Activated CD8-positive, alpha-beta T cell treated with anti-CD3 and anti-CD28 coated beads for 36 hours (primary cell): Measurements from ENCODE around the gene ERCC6L. TPM values are rescaled to one million over a fixed set of nuclear protein-coding genes. Genes with fewer than 3 reads are reported as not detected.

Experiments used
- ATAC-seq: fragments of 200-7000 bp; cut with Tn5 transposase; one replicate; pipeline ENCODE4 v1.10.0; 2021; ENCODE audit warnings: mild to moderate bottlenecking, moderate library complexity
- CTCF ChIA-PET: fragments of 350-600 bp; sonication (Branson Sonifier 250); formaldehyde crosslinking; loops from one replicate; lab custom pipeline; 2021; ENCODE audit warnings: antibody characterized with exemption; lab: Charles Lee
- POLR2A ChIA-PET: fragments of 350-600 bp; sonication (Branson Sonifier 250); formaldehyde crosslinking; loops from one replicate; lab custom pipeline; 2021; ENCODE audit warnings: antibody characterized with exemption; lab: Charles Lee
- DNase-seq: peaks from one replicate; pipeline ENCODE4 v3.0.0-alpha.2; 2020
- H3K27ac Mint-ChIP-seq: one replicate; pipeline ENCODE4 v1.8.0; 2021; ENCODE audit warnings: mild to moderate bottlenecking, mixed read lengths
- H3K27me3 Mint-ChIP-seq: one replicate; pipeline ENCODE4 v1.8.0; 2021; ENCODE audit warnings: mixed read lengths
- H3K36me3 Mint-ChIP-seq: one replicate; pipeline ENCODE4 v1.8.0; 2021; ENCODE audit warnings: low read depth, mixed read lengths
- H3K4me1 Mint-ChIP-seq: one replicate; pipeline ENCODE4 v1.8.0; 2021; ENCODE audit warnings: low read depth, mixed read lengths
- H3K4me3 Mint-ChIP-seq: one replicate; pipeline ENCODE4 v1.8.0; 2021; ENCODE audit warnings: mild to moderate bottlenecking, moderate library complexity, mixed read lengths
- H3K9me3 Mint-ChIP-seq: one replicate; pipeline ENCODE4 v1.8.0; 2021; ENCODE audit warnings: mixed read lengths
- intact Hi-C: fragments of 100-400 bp; cut with micrococcal nuclease; formaldehyde crosslinking; loops from one replicate; pipeline ENCODE4 v1.10.0; 2022
- total RNA-seq, 2 experiments: library from RNA; stranded (reverse); gene quantifications; one replicate each; pipeline ENCODE4 v1.2.3, GENCODE V29; 2021
- TF ChIP-seq, protein P1 (sequence below): fragments of 200-600 bp; IDR thresholded peaks from one replicate; pipeline ENCODE4 v1.8.0; 2022; ENCODE audit warnings: antibody characterized with exemption, mild to moderate bottlenecking

ERCC6L gene
- total RNA-seq, 2 experiments from 2014 or later = 10.3 to 11.3 TPM

- POLR2A ChIA-PET = interaction anchor here (1.3 to 1.7 kb wide), 2 partner anchors 15 to 16 kb away, joined by 4 to 6 read pairs; partner anchors contain the start of gene ERCC6L
- Mint-ChIP-seq H3K9me3 (no peaks in the 10 kb centered on the region), H3K27ac (no peak overlapping the region), H3K27me3 (peaks cover 24% of the 10 kb centered on the region), H3K36me3 (no peaks in the 10 kb centered on the region), H3K4me3 (no peak overlapping the region), H3K4me1 (peaks cover 5% of the 10 kb centered on the region)
- TF ChIP-seq, protein P1, sequence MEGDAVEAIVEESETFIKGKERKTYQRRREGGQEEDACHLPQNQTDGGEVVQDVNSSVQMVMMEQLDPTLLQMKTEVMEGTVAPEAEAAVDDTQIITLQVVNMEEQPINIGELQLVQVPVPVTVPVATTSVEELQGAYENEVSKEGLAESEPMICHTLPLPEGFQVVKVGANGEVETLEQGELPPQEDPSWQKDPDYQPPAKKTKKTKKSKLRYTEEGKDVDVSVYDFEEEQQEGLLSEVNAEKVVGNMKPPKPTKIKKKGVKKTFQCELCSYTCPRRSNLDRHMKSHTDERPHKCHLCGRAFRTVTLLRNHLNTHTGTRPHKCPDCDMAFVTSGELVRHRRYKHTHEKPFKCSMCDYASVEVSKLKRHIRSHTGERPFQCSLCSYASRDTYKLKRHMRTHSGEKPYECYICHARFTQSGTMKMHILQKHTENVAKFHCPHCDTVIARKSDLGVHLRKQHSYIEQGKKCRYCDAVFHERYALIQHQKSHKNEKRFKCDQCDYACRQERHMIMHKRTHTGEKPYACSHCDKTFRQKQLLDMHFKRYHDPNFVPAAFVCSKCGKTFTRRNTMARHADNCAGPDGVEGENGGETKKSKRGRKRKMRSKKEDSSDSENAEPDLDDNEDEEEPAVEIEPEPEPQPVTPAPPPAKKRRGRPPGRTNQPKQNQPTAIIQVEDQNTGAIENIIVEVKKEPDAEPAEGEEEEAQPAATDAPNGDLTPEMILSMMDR = no peak
- DNase-seq (no peak), ATAC-seq (no peak)
- CTCF ChIA-PET = interaction anchor here (2.0 kb wide), 1 partner anchor 9 kb away, joined by 10 read pairs; no protein-coding TSS in a partner anchor
- intact Hi-C loops = no loop called here
Measured at GRCh38 chrX:72254816-72255215, 16.0 kb upstream of the ERCC6L start.

DNA sequence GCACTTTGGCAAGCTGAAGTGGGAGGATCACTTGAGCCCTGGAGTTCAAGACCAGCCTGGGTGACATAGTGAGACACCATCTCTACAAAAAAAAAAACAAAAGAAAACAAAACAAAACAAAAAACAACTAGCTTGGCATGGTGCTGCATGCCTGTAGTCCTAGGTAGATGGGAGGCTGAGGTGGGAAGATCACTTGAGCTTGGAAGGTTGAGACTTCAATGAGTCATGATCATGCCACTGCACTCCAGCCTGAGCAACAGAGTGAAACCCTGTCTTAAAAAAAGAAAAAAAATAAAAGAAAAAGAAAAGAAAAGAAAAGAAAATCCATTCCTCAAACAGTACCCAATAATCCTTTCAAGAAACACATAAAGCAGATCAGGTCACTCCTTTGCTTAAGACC lies 14.9 kb upstream of the ERCC6L start:
- Mint-ChIP-seq H3K36me3 (no peaks in the 10 kb centered on the region), H3K4me3 (no peak overlapping the region), H3K9me3 (no peaks in the 10 kb centered on the region), H3K4me1 (peaks cover 5% of the 10 kb centered on the region), H3K27me3 (peaks cover 24% of the 10 kb centered on the region), H3K27ac (no peak overlapping the region)
- intact Hi-C loops = no loop called here
- no peak for DNase-seq
- no peak for ATAC-seq
- TF ChIP-seq, protein P1 = no peak
- CTCF ChIA-PET = interaction anchor here (2.0 kb wide), 1 partner anchor 8 kb away, joined by 10 read pairs; no protein-coding TSS in a partner anchor
- POLR2A ChIA-PET = interaction anchor here (1.3 kb wide), 1 partner anchor 15 kb away, joined by 4 read pairs; the partner anchor contains the start of gene ERCC6L

- POLR2A ChIA-PET = interaction anchor here (0.7 kb wide), 1 partner anchor 13 kb away, joined by 3 read pairs; no protein-coding TSS in a partner anchor
- Mint-ChIP-seq H3K4me1 (no peaks in the 10 kb centered on the region), H3K9me3 (no peaks in the 10 kb centered on the region), H3K27me3 (peaks cover 2% of the 10 kb centered on the region), H3K36me3 (no peaks in the 10 kb centered on the region), H3K4me3 (no peak overlapping the region), H3K27ac (no peak overlapping the region)
- TF ChIP-seq, protein P1 = no peak
- ATAC-seq (no peak), DNase-seq (no peak)
- CTCF ChIA-PET = no interaction called here
- intact Hi-C loops = no loop called here
Measured at GRCh38 chrX:72247206-72247942, 8.5 kb upstream of the ERCC6L start.

GRCh38 chrX:72245461-72246089 lies 6.7 kb upstream of the ERCC6L start:
- Mint-ChIP-seq H3K27ac (no peak overlapping the region), H3K9me3 (no peaks in the 10 kb centered on the region), H3K36me3 (no peaks in the 10 kb centered on the region), H3K27me3 (no peaks in the 10 kb centered on the region), H3K4me1 (no peaks in the 10 kb centered on the region), H3K4me3 (no peak overlapping the region)
- TF ChIP-seq, protein P1 = peak; percentile 68
- intact Hi-C loops = no loop called here
- ChIA-PET CTCF (interaction anchor here (0.8 to 1.8 kb wide), 14 partner anchors 9 to 274 kb away, joined by 3 to 10 read pairs (median 4); partner anchors contain the start of gene RPS4X), POLR2A (interaction anchor here (3.1 kb wide), 1 partner anchor 31 kb away, joined by 10 read pairs; the partner anchor contains the start of gene RPS4X)
- ATAC-seq (peak; percentile 55), DNase-seq (peak; percentile 50)
